Activated CD4-positive, alpha-beta memory T cell treated with anti-CD3 and anti-CD28 coated beads for 36 hours (primary cell): ENCODE results near the gene LY6G6D. TPM values are rescaled to one million over a fixed set of nuclear protein-coding genes. Genes with fewer than 3 reads are reported as not detected.

Experiments
- CTCF ChIA-PET: fragments of 350-600 bp; sonication (Branson Sonifier 250); formaldehyde crosslinking; loops from one replicate; lab custom pipeline; 2021; ENCODE audit warnings: antibody characterized with exemption, inconsistent platforms; lab: Charles Lee
- POLR2A ChIA-PET: fragments of 350-600 bp; sonication (Branson Sonifier 250); formaldehyde crosslinking; loops from one replicate; lab custom pipeline; 2021; ENCODE audit warnings: antibody characterized with exemption; lab: Charles Lee
- DNase-seq: peaks from one replicate; pipeline ENCODE4 v3.0.0-alpha.2; 2020
- H3K27ac Mint-ChIP-seq: one replicate; pipeline ENCODE4 v1.8.0; 2021; ENCODE audit warnings: mixed read lengths
- H3K27me3 Mint-ChIP-seq: one replicate; pipeline ENCODE4 v1.8.0; 2021; ENCODE audit warnings: mixed read lengths
- H3K36me3 Mint-ChIP-seq: one replicate; pipeline ENCODE4 v1.8.0; 2021; ENCODE audit warnings: mixed read lengths
- H3K4me1 Mint-ChIP-seq: one replicate; pipeline ENCODE4 v1.8.0; 2021; ENCODE audit warnings: low read depth, mixed read lengths
- H3K4me3 Mint-ChIP-seq: one replicate; pipeline ENCODE4 v1.8.0; 2021; ENCODE audit warnings: mild to moderate bottlenecking, mixed read lengths
- H3K9me3 Mint-ChIP-seq: one replicate; pipeline ENCODE4 v1.8.0; 2021; ENCODE audit warnings: mixed read lengths
- intact Hi-C: fragments of 100-400 bp; cut with micrococcal nuclease; formaldehyde crosslinking; loops from one replicate; pipeline ENCODE4 v1.15.1; 2023
- total RNA-seq, 2 experiments: library from RNA; stranded (reverse); gene quantifications; one replicate each; pipeline ENCODE4 v1.2.3, GENCODE V29; 2021

Gene LY6G6D
- total RNA-seq, 2 experiments from 2014 or later = not detected

DNA sequence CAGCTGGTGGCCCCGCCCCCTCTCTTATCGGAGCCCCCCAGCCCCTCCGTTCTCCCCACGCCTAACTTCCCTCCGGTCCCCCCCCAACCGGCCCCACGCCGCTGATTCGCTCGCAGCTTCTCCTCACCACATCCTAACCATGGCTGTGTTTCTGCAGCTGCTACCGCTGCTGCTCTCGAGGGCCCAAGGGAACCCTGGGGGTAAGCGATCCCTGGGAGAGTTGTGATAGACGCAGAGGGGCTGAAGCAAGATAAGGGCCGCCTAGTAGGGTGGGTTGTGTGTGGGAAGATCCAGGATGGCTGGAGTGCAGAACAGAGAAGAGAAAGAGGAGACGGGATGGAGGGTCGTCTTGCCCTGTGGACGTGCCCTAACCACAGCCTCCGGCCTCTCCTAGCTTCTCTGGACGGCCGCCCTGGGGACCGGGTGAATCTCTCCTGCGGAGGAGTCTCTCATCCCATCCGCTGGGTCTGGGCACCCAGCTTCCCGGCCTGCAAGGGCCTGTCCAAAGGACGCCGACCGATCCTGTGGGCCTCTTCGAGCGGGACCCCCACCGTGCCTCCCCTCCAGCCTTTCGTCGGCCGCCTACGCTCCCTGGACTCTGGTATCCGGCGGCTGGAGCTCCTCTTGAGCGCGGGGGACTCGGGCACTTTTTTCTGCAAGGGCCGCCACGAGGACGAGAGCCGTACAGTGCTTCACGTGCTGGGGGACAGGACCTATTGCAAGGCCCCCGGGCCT lies 8.3 kb downstream of the LY6G6D start, which contains the start of gene MPIG6B:
Gene MPIG6B, plus strand, starts transcription at position 129 of the 735 bp plus-strand sequence. Its CDS starts 11 bp downstream, at position 140.
- Mint-ChIP-seq H3K27ac (no peak within 1 kb of the TSS), H3K9me3 (no peaks in the 10 kb centered on the region), H3K27me3 (no peaks in the 10 kb centered on the region), H3K4me1 (peaks cover 24% of the 10 kb centered on the region), H3K4me3 (no peak within 1 kb of the TSS), H3K36me3 (no peaks in the 10 kb centered on the region)
- DNase-seq = no peak
- ChIA-PET CTCF (interaction anchor here (1.0 kb wide), 1 partner anchor 31 kb away, joined by 4 read pairs; no protein-coding TSS in a partner anchor), POLR2A (no interaction called here)
- intact Hi-C loops = no loop called here

DNA sequence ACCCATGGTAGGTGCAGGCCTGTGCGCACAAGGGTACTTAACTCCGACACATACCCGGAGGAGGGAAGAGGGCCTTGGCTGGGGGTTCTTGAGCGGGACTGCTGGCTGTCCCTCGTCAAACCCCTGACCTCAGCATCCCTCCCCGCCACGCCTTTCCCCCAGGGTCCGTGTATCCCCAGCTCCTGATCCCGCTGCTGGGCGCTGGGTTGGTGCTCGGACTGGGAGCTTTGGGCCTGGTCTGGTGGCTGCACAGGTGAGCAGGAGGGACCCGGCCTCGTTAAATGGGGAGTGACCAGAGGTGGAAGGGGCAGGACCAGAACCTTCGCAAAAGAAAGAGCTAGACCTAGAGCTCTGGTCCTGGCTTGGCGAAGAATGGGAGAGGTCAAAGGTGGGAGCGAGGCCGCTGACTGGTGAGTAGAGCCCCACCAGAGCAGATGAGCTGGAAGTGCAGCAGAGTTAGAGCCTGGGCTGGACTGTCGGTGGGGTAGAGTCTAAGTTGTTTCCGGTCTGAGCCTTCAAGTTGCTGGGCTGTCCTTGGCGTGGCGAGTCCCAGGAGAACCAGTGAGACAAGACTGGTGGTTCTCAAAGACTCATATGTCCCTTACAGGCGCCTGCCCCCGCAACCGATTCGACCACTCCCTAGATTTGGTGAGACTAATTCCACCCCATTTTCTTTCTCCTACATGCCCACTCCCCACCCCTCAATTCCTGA lies 9.0 kb downstream of the LY6G6D start:
- ChIA-PET CTCF (interaction anchor here (1.0 kb wide), 1 partner anchor 32 kb away, joined by 4 read pairs; no protein-coding TSS in a partner anchor), POLR2A (interaction anchor here (1.2 kb wide), 1 partner anchor 89 kb away, joined by 4 read pairs; no protein-coding TSS in a partner anchor)
- Mint-ChIP-seq H3K9me3 (no peaks in the 10 kb centered on the region), H3K27ac (no peak overlapping the region), H3K4me1 (peaks cover 31% of the 10 kb centered on the region), H3K4me3 (no peak overlapping the region), H3K36me3 (no peaks in the 10 kb centered on the region), H3K27me3 (no peaks in the 10 kb centered on the region)
- no peak for DNase-seq
- intact Hi-C loops = no loop called here

DNA sequence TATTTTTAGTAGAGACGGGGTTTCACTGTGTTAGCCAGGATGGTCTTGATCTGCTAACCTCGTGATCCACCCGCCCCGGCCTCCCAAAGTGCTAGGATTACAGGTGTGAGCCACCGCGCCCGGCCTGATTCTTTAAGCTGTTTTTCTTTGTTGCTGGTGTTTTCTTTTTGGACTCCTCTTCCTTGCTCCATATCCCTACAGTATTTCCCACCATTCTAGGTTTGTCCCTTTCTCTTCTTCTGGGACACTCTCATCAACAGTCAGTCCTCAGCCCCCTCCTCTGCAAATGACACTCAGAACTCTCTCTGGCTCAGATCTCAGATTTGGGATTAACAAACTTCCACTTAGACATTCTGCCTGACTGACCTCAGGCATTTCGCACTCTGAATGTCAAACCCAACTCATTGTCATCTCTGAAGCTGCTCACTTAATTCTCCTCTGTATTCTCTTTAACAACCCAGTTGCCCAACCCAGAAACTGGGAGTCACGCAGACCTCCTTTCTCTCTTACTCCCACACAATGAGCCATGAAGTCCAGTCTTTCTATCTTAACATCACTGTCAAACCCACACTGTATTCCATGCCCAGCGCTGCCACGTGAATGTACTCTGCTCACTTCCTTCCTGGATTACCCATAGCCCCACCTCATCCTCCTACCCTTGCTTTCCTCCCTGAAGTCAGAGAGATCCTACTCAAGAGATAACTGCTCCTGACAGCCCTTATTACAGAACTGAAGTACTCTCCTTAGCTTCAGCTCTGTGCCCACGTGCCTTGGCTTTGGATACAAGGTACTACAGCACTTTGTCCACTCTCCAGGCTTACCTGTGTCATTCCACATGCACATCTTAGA lies 10.6 kb downstream of the LY6G6D start:
- DNase-seq = peak; percentile 36
- H3K27ac Mint-ChIP-seq = peak overlapping the region; percentile 19

DNA sequence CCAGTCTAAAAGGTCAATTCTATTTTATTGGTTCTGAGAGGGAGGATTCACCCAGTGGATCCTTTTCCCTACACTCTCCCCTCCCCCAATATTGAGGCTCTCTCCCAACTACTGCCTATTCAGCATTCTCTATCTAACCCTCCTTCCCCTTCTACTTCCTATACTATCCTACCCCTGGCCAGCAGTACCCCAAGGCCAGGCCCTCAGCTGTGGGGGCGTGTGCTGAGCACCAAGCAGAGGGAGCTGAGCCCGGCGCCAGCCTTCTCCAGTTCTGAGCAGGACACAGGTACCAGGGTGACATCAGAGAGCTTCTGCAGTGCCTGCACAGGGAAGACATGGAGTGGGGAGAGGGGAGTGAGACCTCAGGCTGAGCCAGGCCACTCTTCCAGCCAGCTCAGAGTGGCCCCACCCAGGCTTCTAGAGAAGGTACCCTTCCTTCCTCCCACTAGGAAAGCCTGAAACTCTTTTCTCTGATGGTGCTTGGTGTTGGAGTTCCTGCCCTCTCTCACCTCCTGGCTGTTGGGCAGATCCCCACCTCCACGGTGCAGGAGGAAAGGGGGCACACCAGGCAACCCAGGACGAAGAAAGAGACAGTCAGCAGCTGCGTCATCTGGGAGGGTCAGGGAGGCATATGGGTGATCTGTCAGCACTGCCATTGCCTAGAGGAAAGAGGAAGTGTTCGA lies 12.0 kb downstream of the LY6G6D start:
- CTCF ChIA-PET = interaction anchor here (1.0 to 4.2 kb wide), 4 partner anchors 11 to 136 kb away, joined by 4 to 40 read pairs (median 10); partner anchors contain the start of gene MSH5
- H3K4me3 Mint-ChIP-seq = no peak overlapping the region
- peak overlapping the region; percentile 76 for H3K27ac Mint-ChIP-seq
- no peaks in the 10 kb centered on the region for H3K27me3 Mint-ChIP-seq
- no peaks in the 10 kb centered on the region for H3K9me3 Mint-ChIP-seq
- peak; percentile 37 for DNase-seq
- intact Hi-C loops = no loop called here
- peaks cover 53% of the 10 kb centered on the region for H3K4me1 Mint-ChIP-seq
- peaks cover 17% of the 10 kb centered on the region for H3K36me3 Mint-ChIP-seq
- POLR2A ChIA-PET = interaction anchor here (0.6 kb wide), 1 partner anchor 106 kb away, joined by 3 read pairs; no protein-coding TSS in a partner anchor

More for the DNA sequence above, 10.6 kb downstream of the LY6G6D start:
- Mint-ChIP-seq H3K4me3 (no peak overlapping the region), H3K36me3 (peaks cover 9% of the 10 kb centered on the region), H3K4me1 (peaks cover 44% of the 10 kb centered on the region), H3K9me3 (no peaks in the 10 kb centered on the region), H3K27me3 (no peaks in the 10 kb centered on the region)
- ChIA-PET POLR2A (interaction anchor here (0.6 kb wide), 1 partner anchor 1130 kb away, joined by 3 read pairs; no protein-coding TSS in a partner anchor), CTCF (interaction anchor here (1.3 to 3.7 kb wide), 3 partner anchors 13 to 104 kb away, joined by 3 to 13 read pairs (median 8); no protein-coding TSS in a partner anchor)
- intact Hi-C loops = no loop called here

DNA sequence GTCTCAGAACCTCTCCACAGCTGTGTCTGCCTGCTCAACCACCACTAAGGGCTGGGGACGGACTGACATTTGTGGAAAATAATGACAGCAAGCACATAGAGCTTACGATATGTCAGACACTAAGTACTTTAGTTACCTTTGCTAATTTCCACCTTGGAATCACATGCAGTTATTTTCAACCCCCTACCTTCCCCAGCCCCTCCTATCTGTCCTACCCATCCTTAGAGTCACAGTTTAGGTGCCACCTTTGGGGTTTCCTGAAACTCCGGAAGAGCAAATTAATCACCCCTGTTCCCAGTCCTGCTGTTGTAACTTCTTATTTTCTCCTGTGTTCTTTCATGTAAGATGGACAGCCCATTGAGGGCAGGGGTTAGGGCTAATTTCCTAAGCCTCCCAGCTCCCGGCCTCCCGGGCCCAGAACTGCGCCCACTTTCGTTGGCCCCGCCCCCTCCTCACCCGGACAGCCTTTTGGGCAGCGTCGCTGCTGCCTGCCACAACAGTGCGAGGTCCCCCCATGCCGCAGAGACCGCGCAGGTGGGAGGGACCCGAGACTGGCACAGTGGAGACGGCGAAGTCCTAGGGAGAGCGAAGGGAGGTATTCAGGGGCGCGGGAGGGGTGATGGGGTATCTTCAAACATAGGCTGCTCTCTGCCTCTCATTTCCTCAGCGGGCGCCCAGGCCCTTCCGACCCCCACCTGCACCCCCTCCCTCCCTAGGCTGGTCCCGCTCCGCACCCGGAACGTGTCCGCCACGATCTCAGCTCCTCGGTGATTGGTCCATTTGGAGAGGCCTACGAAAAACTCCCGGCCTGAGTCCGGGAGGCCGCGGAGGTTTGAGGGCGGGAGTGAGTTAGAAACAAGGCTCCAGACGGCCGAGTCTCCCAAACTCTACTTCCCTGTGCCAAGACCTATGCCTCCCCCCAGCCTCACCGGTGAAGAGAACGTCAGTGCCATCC lies 12.8 kb downstream of the LY6G6D start:
- H3K27ac Mint-ChIP-seq = peak overlapping the region; percentile 76
- H3K4me3 Mint-ChIP-seq = no peak overlapping the region
- H3K9me3 Mint-ChIP-seq = no peaks in the 10 kb centered on the region
- peaks cover 54% of the 10 kb centered on the region for H3K4me1 Mint-ChIP-seq
- POLR2A ChIA-PET = interaction anchor here (0.6 to 2.5 kb wide), 2 partner anchors 11 to 106 kb away, joined by 3 to 11 read pairs; partner anchors contain the start of gene MSH5
- intact Hi-C loops = no loop called here
- no peaks in the 10 kb centered on the region for H3K27me3 Mint-ChIP-seq
- H3K36me3 Mint-ChIP-seq = peaks cover 21% of the 10 kb centered on the region
- CTCF ChIA-PET = interaction anchor here (0.8 to 4.2 kb wide), 4 partner anchors 12 to 135 kb away, joined by 3 to 40 read pairs (median 8); partner anchors contain the start of gene MSH5
- DNase-seq = no peak

DNA sequence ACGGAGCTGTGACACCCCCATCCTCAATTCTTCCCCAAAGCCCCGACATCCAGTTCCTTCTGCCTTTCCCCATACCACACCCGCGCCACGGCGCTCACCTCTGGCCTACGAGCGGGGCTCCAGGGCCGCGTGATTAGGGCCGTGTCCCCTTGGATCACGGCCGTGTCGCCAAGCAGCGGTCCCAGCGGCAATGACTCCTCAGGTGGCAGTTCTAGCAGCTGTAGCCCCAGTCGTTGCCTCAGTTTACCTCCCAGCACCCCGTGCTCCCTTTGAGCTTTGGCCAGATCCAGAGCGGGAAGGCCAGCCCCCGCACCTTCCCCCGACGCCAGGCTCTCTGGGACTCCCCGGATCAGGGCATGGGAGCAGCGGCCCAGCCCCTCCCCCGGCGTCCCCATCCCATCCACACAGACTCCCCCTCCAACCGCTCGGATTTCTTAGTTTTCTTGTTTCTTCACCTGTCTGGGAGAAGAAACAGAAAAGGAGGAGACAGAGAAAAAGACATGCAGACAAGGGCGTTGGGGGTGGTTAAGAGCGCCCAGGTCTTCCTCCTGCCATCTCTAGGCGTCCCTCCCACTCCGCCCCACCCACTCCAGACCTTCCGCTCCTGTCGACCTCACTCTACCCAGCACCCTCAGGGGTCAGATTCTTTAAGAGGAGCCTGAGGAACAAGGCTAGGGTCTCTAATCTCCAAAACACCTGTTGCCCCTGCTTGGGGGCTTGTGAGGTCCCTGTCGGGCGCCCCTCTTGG lies 13.8 kb downstream of the LY6G6D start, which contains the start of gene DDAH2:
Gene DDAH2, minus strand, starts transcription at position 533 of the 748 bp plus-strand sequence. Its CDS starts 138 bp downstream, at position 395.
- Mint-ChIP-seq H3K4me3 (peak within 1 kb of the TSS; percentile 80), H3K27me3 (no peaks in the 10 kb centered on the region), H3K4me1 (peaks cover 63% of the 10 kb centered on the region), H3K27ac (peak within 1 kb of the TSS; percentile 43), H3K36me3 (peaks cover 31% of the 10 kb centered on the region), H3K9me3 (no peaks in the 10 kb centered on the region)
- POLR2A ChIA-PET = interaction anchor here (0.7 to 2.5 kb wide), 4 partner anchors 10 to 105 kb away, joined by 3 to 11 read pairs (median 4); partner anchors contain the start of gene MSH5
- CTCF ChIA-PET = interaction anchor here (0.6 to 4.2 kb wide), 14 partner anchors 11 to 134 kb away, joined by 3 to 40 read pairs (median 6); partner anchors contain the start of genes HSPA1B, LSM2, LY6G6D and MSH5
- DNase-seq = no peak
- intact Hi-C loops = loop anchor here (1.0 kb wide), 1 partner anchor 40 kb away; no protein-coding TSS in a partner anchor

DNA sequence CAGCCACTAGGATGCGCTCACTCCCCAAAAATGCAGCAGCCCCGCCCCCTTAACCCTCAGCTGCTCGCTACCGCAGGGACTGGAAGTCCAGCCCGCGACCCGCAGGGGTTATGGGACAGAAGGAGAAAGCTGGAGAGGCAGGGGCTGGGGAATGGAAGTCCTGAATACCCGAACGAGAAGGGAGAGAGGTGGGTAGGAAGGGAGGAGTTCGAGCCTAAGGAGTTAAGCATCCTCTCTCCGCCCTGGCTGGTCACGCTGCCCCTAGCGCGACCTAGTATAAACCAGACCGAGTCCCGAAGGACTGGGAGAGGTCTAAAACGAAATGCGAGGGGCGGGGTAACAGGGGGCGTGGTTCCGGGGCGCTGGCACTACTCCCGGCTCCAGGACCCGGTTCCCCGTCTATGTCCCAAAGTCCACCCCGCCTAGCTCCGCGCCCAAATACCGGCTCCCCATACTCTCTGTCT lies 14.4 kb downstream of the LY6G6D start:
- peaks cover 69% of the 10 kb centered on the region for H3K4me1 Mint-ChIP-seq
- POLR2A ChIA-PET = interaction anchor here (0.7 to 2.5 kb wide), 4 partner anchors 9 to 105 kb away, joined by 3 to 11 read pairs (median 4); partner anchors contain the start of gene MSH5

DNA sequence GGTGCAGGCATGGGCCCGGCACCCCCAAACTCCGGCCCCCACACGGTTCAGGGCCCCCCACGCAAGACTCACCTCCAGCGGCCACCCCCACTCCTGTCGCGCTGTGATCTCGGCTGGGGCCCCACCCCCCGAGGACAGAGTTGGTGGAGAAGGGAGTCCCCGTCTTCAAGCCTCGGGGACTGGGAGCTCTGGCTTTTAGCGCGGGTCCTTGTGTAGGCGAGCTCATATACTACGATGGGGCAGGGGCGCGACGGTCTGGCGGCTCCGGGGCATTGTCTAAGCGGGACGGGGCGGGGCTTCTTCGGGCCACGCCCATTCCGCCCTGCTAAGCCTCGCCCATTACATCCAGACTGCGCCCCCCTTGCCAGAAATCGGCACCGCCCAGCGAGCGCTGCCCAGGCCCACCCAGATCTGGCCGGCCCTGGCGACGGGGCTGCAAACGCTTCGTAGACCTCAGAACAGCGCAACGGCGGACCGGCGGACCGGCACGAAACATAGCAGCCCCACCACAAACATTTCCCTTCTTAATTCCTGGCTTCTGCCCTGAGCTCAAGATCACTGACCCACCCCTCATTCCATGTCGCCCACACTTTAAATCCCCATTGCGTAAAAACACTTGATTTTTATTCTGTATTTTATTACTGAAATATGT lies 15.0 kb downstream of the LY6G6D start:
- no peaks in the 10 kb centered on the region for H3K9me3 Mint-ChIP-seq
- intact Hi-C loops = loop anchor here (1.0 to 10.0 kb wide), 3 partner anchors 39 to 1165 kb away; partner anchors contain the start of gene DXO
- H3K4me3 Mint-ChIP-seq = peak overlapping the region; percentile 80
- ChIA-PET CTCF (interaction anchor here (0.7 to 4.2 kb wide), 18 partner anchors 10 to 258 kb away, joined by 3 to 40 read pairs (median 5); partner anchors contain the start of genes ABHD16A, HSPA1A, HSPA1B and HSPA1L), POLR2A (interaction anchor here (0.7 to 2.5 kb wide), 4 partner anchors 9 to 104 kb away, joined by 3 to 11 read pairs (median 4); partner anchors contain the start of gene MSH5)
- DNase-seq = peak; percentile 69
- H3K27me3 Mint-ChIP-seq = no peaks in the 10 kb centered on the region
- peaks cover 69% of the 10 kb centered on the region for H3K4me1 Mint-ChIP-seq
- H3K36me3 Mint-ChIP-seq = peaks cover 42% of the 10 kb centered on the region
- H3K27ac Mint-ChIP-seq = no peak overlapping the region

More for the DNA sequence above, 14.4 kb downstream of the LY6G6D start:
- peak overlapping the region; percentile 80 for H3K4me3 Mint-ChIP-seq
- CTCF ChIA-PET = interaction anchor here (0.6 to 4.2 kb wide), 17 partner anchors 10 to 134 kb away, joined by 3 to 40 read pairs (median 5); partner anchors contain the start of genes ABHD16A, HSPA1A, HSPA1B and HSPA1L
- no peaks in the 10 kb centered on the region for H3K9me3 Mint-ChIP-seq
- peak overlapping the region; percentile 43 for H3K27ac Mint-ChIP-seq
- H3K27me3 Mint-ChIP-seq = no peaks in the 10 kb centered on the region
- intact Hi-C loops = loop anchor here (1.0 kb wide), 1 partner anchor 40 kb away; no protein-coding TSS in a partner anchor
- H3K36me3 Mint-ChIP-seq = peaks cover 37% of the 10 kb centered on the region
- DNase-seq = peak; percentile 84
